Panc1 (cell line): ENCODE data around the gene CAPN7. TPM values are rescaled to one million over a fixed set of nuclear protein-coding genes. Genes with fewer than 3 reads are reported as not detected.

Experiments
- ATAC-seq: fragments of 200-7000 bp; cut with Tn5 transposase; 2 replicates; pipeline ENCODE4 v1.9.1; 2020; ENCODE audit warnings: mild to moderate bottlenecking, moderate library complexity
- BruUV-seq: library from RNA; stranded (reverse); fragments of 400-500 nt; replicated peaks from 2 replicates; lab custom pipeline; 2021; lab: Mats Ljungman, UMichigan
- CTCF ChIA-PET: fragments of 300-600 bp; sonication (Branson Sonifier 250); formaldehyde crosslinking; loops from one replicate; lab custom pipeline; 2022; ENCODE audit warnings: antibody characterized with exemption; lab: Charles Lee
- POLR2A ChIA-PET: fragments of 300-600 bp; sonication (Branson Sonifier 250); formaldehyde crosslinking; loops from one replicate; lab custom pipeline; 2022; ENCODE audit warnings: antibody characterized with exemption; lab: Charles Lee
- DNase-seq: peaks from one replicate; pipeline ENCODE4 v3.0.0-alpha.2; 2010; ENCODE audit warnings: low read depth, low spot score
- H3K27ac ChIP-seq: 2 replicates; pipeline ENCODE4 v1.5.1; 2011; ENCODE audit warnings: mild to moderate bottlenecking, low read length, inconsistent platforms
- H3K27me3 ChIP-seq: fragments of 200-500 bp; sonication (Bioruptor generic); 2 replicates; pipeline ENCODE4 v1.6.0; 2014; ENCODE audit warnings: low read length, inconsistent platforms; ENCODE audit not compliant: control insufficient read depth, insufficient read depth
- H3K36me3 ChIP-seq: fragments of 200-500 bp; sonication (Bioruptor generic); 2 replicates; pipeline ENCODE4 v1.5.1; 2014; ENCODE audit warnings: inconsistent platforms, mild to moderate bottlenecking, low read length, moderate library complexity; ENCODE audit not compliant: control insufficient read depth, insufficient read depth
- H3K4me1 ChIP-seq: 2 replicates; pipeline ENCODE4 v1.5.1; 2011; ENCODE audit warnings: inconsistent platforms, mild to moderate bottlenecking, low read length, moderate library complexity; ENCODE audit not compliant: control insufficient read depth, insufficient read depth
- H3K4me3 ChIP-seq, 2 experiments: 2 replicates each; pipeline ENCODE4 v1.5.1; 2011 to 2012; ENCODE audit warnings: low read depth in 2 of 2, low read length in 2 of 2, mild to moderate bottlenecking in 2 of 2, inconsistent platforms in 1 of 2, moderate library complexity in 1 of 2
- H3K9me3 ChIP-seq: fragments of 200-500 bp; sonication (Bioruptor generic); 2 replicates; pipeline ENCODE4 v1.5.1; 2014; ENCODE audit warnings: low read depth, mild to moderate bottlenecking, inconsistent platforms, low read length, moderate library complexity; ENCODE audit not compliant: control insufficient read depth, insufficient read depth
- CTCF ChIP-seq: fragments of 450-650 bp; IDR thresholded peaks from 2 replicates; pipeline ENCODE4 v1.5.1; 2017; ENCODE audit warnings: mild to moderate bottlenecking
- POLR2AphosphoS5 ChIP-seq: IDR thresholded peaks from 2 replicates; pipeline ENCODE4 v1.6.1; 2012; ENCODE audit warnings: mild to moderate bottlenecking, low read depth, low read length, moderate library complexity
- REST ChIP-seq, 2 experiments: IDR thresholded peaks; 2 replicates each; pipeline ENCODE4 v1.6.1; 2011 to 2012; ENCODE audit warnings: low read depth in 2 of 2, control low read depth in 1 of 2, low read length in 1 of 2, mild to moderate bottlenecking in 1 of 2, moderate library complexity in 1 of 2; ENCODE audit not compliant: insufficient read depth in 1 of 2
- SIN3A ChIP-seq: IDR thresholded peaks from 2 replicates; pipeline ENCODE4 v1.6.1; 2012; ENCODE audit warnings: low read depth, mild to moderate bottlenecking, low read length, moderate library complexity, borderline replicate concordance; ENCODE audit not compliant: insufficient read depth
- TCF7L2 ChIP-seq: IDR thresholded peaks from 2 replicates; pipeline ENCODE4 v1.6.1; 2011; ENCODE audit warnings: mild to moderate bottlenecking, low read depth, low read length, inconsistent platforms
- in situ Hi-C: cut with HindIII; loops from 2 replicates; pipeline ENCODE4 v1.10.0; 2016; ENCODE audit warnings: low sequenced_read_pairs, low pct_unique_long_range_greater_than_20kb
- intact Hi-C: fragments of 100-400 bp; cut with micrococcal nuclease; formaldehyde crosslinking; loops from one replicate; pipeline ENCODE4 v1.10.0; 2022; ENCODE audit not compliant: unreplicated experiment
- total RNA-seq: library from RNA; stranded (reverse); gene quantifications from one replicate; pipeline ENCODE4 v1.2.1, GENCODE V29; 2021; ENCODE audit not compliant: unreplicated experiment

CAPN7 gene
- total RNA-seq, 1 experiment from 2014 or later: 26.5 TPM

DNA sequence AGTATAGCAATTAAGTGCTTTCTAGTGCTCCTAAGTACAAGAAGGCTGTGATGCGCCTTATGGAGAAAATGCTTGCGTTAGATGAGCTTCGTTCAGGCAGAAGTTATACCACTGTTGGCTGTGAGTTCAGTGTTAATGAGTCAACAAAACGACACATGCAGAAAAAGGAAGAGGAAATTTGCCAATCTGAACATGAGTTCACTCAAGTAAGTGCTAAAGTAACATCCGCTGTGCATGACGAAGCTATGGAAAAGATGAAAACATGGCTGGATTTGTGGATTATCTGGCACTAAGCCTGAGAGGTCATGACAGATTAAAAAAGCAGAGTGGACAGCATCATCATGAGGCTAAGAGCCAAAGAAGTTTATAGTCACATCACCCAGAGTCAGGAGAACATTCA is 89.5 kb downstream of the CAPN7 start:
- Histone ChIP-seq H3K9me3 (no peaks in the 10 kb centered on the region), H3K4me1 (no peaks in the 10 kb centered on the region), H3K27ac (no peak overlapping the region), H3K36me3 (no peaks in the 10 kb centered on the region), H3K4me3 (no peak overlapping the region), H3K27me3 (no peaks in the 10 kb centered on the region)
- no TSS peak for BruUV-seq
- DNase-seq: no peak
- CTCF ChIA-PET: no interaction called here
- TF ChIP-seq REST (IDR thresholded peaks at IDR 0.05; ENCODE audit: insufficient read depth in 1 of 2, low read depth in 2 of 2, low read length in 1 of 2) (no peak), SIN3A (no peak), POLR2AphosphoS5 (no peak), TCF7L2 (no peak)
- in situ Hi-C loops: no loop called here
- intact Hi-C loops: no loop called here
- no peak for ATAC-seq
- POLR2A ChIA-PET: no interaction called here

- H3K9me3 ChIP-seq: no peaks in the 10 kb centered on the region
- no peak for TF ChIP-seq TCF7L2
- no peak for TF ChIP-seq REST (IDR thresholded peaks at IDR 0.05; ENCODE audit: insufficient read depth in 1 of 2, low read depth in 2 of 2, low read length in 1 of 2)
- TF ChIP-seq POLR2AphosphoS5: no peak
- TF ChIP-seq CTCF: no peak
- no peak for TF ChIP-seq SIN3A
- POLR2A ChIA-PET: interaction anchor here (0.6 to 0.7 kb wide), 2 partner anchors 293 to 893 kb away, joined by 3 to 9 read pairs; no protein-coding TSS in a partner anchor
- H3K27me3 ChIP-seq: no peaks in the 10 kb centered on the region
- no peak overlapping the region for H3K4me3 ChIP-seq
- no peaks in the 10 kb centered on the region for H3K36me3 ChIP-seq
- H3K27ac ChIP-seq: no peak overlapping the region
- CTCF ChIA-PET: no interaction called here
- no peaks in the 10 kb centered on the region; the same call in 1 of the 2 replicates for H3K4me1 ChIP-seq
- in situ Hi-C loops: no loop called here
- no peak for ATAC-seq
- intact Hi-C loops: no loop called here
- DNase-seq: no peak
- BruUV-seq: no TSS peak
Measured at GRCh38 chr3:15297608-15298350, 91.7 kb downstream of the CAPN7 start.
